GM12865 (cell line): Measurements from ENCODE around the gene RGS19.

Experiments used
- DNase-seq: peaks from one replicate; pipeline ENCODE4 v3.0.0; 2010; ENCODE audit warnings: low read depth
- H3K4me3 ChIP-seq: 2 replicates; pipeline ENCODE4 v1.5.1; 2011; ENCODE audit warnings: mild to moderate bottlenecking, low read depth, low read length, control low read depth
- CTCF ChIP-seq: IDR thresholded peaks from 2 replicates; pipeline ENCODE4 v1.5.1; 2011; ENCODE audit warnings: low read length, control low read depth, low read depth, inconsistent platforms; ENCODE audit not compliant: insufficient read depth; ENCODE audit errors: missing control alignments

The RGS19 gene

GRCh38 chr20:64116016-64116415 is 36.7 kb upstream of the RGS19 start:
- TF ChIP-seq CTCF: no peak
- no peak for DNase-seq
- H3K4me3 ChIP-seq: no peak overlapping the region

GRCh38 chr20:64115171-64115911 is 36.0 kb upstream of the RGS19 start:
- no peak overlapping the region for H3K4me3 ChIP-seq
- no peak for DNase-seq
- TF ChIP-seq CTCF: no peak

GRCh38 chr20:64114356-64114971 is 35.1 kb upstream of the RGS19 start:
- no peak for DNase-seq
- no peak overlapping the region for H3K4me3 ChIP-seq
- TF ChIP-seq CTCF: no peak

GRCh38 chr20:64113796-64114355 is 34.6 kb upstream of the RGS19 start:
- no peak for TF ChIP-seq CTCF
- no peak for DNase-seq
- no peak overlapping the region for H3K4me3 ChIP-seq

- no peak for DNase-seq
- no peak for TF ChIP-seq CTCF
Measured at GRCh38 chr20:64113444-64113775, 34.1 kb upstream of the RGS19 start.

GRCh38 chr20:64112691-64113443 is 33.5 kb upstream of the RGS19 start:
- no peak for DNase-seq
- no peak for TF ChIP-seq CTCF

More at GRCh38 chr20:64113444-64113775, 34.1 kb upstream of the RGS19 start:
- no peak overlapping the region for H3K4me3 ChIP-seq

More at GRCh38 chr20:64112691-64113443, 33.5 kb upstream of the RGS19 start:
- no peak overlapping the region for H3K4me3 ChIP-seq
